Kidney epithelial cell (primary cell): Measurements from ENCODE around the gene MRPL32. TPM values are rescaled to one million over a fixed set of nuclear protein-coding genes. Genes with fewer than 3 reads are reported as not detected.

Experiments used
- DNase-seq: peaks from one replicate; pipeline ENCODE4 v3.0.0-alpha.2; 2010; ENCODE audit warnings: low read depth
- H3K27me3 ChIP-seq: 2 replicates; pipeline ENCODE4 v1.6.0; 2011; ENCODE audit warnings: low read length; ENCODE audit not compliant: control insufficient read depth, insufficient read depth
- H3K36me3 ChIP-seq: 2 replicates; pipeline ENCODE4 v1.5.1; 2011; ENCODE audit warnings: low read length; ENCODE audit not compliant: control insufficient read depth, insufficient read depth
- H3K4me3 ChIP-seq: 2 replicates; pipeline ENCODE4 v1.5.1; 2011; ENCODE audit warnings: low read depth, mild to moderate bottlenecking, control low read depth, low read length
- total RNA-seq: library from RNA; depleted of rRNA; stranded (reverse); fragments of >200 nt; gene quantifications from 2 replicates; pipeline ENCODE4 v1.2.3, GENCODE V29; 2015
- TF ChIP-seq, protein P1 (sequence below): IDR thresholded peaks from 2 replicates; pipeline ENCODE4 v1.5.1; 2011; ENCODE audit warnings: mild to moderate bottlenecking, moderate library complexity, low read length, control low read depth, inconsistent platforms; ENCODE audit not compliant: insufficient read depth, poor library complexity, severe bottlenecking

The MRPL32 gene
- total RNA-seq, 1 donor from 2014 or later = 97.9 TPM

DNA sequence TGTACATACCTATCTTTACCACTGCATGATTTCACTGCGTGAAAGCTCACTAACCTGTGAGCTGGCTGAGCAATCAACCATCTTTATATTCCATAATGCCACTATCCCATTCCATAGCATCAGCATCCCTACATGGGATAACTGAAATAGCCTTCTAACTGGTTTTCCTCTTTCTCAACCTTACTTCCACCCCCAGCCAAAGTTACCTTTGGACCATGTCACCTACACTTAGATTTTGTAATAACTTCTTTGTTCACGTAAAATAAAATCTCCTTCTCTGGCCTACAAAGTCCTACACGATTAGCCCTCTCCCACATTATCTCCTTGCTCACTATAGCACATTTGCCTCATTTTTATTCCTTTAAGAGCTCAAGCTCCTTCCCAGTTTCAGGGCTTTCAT, 2.7 kb upstream of the MRPL32 start:
- H3K36me3 ChIP-seq = no peaks in the 10 kb centered on the region
- H3K4me3 ChIP-seq = no peak overlapping the region
- TF ChIP-seq, protein P1, sequence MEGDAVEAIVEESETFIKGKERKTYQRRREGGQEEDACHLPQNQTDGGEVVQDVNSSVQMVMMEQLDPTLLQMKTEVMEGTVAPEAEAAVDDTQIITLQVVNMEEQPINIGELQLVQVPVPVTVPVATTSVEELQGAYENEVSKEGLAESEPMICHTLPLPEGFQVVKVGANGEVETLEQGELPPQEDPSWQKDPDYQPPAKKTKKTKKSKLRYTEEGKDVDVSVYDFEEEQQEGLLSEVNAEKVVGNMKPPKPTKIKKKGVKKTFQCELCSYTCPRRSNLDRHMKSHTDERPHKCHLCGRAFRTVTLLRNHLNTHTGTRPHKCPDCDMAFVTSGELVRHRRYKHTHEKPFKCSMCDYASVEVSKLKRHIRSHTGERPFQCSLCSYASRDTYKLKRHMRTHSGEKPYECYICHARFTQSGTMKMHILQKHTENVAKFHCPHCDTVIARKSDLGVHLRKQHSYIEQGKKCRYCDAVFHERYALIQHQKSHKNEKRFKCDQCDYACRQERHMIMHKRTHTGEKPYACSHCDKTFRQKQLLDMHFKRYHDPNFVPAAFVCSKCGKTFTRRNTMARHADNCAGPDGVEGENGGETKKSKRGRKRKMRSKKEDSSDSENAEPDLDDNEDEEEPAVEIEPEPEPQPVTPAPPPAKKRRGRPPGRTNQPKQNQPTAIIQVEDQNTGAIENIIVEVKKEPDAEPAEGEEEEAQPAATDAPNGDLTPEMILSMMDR = no peak
- H3K27me3 ChIP-seq = no peaks in the 10 kb centered on the region
- no peak for DNase-seq

DNA sequence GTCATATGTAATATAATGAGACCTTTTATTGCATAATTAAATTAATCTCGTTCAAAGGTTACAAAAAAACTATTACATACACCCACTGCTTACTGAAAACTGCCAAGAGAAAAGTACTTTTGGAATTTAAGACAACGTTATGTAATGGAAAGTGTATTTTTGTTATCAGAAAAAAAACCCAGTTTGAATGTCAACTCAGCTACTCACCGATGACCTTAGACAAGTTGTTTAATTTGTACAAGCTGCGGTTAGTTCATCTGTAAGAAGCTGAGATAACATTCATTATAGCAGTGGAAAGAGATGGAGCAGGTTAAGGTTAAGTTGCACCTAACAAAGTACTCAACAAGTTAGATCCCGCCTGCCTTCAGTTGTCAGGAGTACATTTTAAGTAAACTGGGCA, 1.3 kb upstream of the MRPL32 start:
- peak overlapping the region; percentile 100 for H3K4me3 ChIP-seq
- TF ChIP-seq, protein P1 = no peak
- DNase-seq = no peak
- no peaks in the 10 kb centered on the region for H3K36me3 ChIP-seq
- H3K27me3 ChIP-seq = no peaks in the 10 kb centered on the region

DNA sequence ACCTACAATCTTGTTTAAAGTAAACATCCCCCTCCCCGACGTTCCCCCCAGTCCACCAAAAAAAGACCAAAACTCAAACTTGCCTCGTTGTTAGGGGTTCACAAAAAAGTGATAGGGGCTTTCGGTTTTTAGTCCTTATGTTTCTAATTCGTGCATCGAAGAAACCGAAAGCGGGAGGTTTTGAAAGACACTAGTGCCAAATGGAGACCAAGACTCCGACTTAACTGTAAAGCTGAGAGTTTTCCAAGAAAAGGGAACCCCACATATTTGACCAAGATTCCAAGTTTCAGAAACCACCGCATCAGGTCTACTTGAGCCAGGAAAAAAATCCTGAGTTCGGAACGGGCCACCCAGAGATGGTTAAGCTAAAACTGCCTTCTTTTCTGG, 736 bp upstream of the MRPL32 start:
- H3K4me3 ChIP-seq = peak overlapping the region; percentile 100
- H3K27me3 ChIP-seq = no peaks in the 10 kb centered on the region
- no peak for DNase-seq
- TF ChIP-seq, protein P1 = no peak
- H3K36me3 ChIP-seq = no peaks in the 10 kb centered on the region

DNA sequence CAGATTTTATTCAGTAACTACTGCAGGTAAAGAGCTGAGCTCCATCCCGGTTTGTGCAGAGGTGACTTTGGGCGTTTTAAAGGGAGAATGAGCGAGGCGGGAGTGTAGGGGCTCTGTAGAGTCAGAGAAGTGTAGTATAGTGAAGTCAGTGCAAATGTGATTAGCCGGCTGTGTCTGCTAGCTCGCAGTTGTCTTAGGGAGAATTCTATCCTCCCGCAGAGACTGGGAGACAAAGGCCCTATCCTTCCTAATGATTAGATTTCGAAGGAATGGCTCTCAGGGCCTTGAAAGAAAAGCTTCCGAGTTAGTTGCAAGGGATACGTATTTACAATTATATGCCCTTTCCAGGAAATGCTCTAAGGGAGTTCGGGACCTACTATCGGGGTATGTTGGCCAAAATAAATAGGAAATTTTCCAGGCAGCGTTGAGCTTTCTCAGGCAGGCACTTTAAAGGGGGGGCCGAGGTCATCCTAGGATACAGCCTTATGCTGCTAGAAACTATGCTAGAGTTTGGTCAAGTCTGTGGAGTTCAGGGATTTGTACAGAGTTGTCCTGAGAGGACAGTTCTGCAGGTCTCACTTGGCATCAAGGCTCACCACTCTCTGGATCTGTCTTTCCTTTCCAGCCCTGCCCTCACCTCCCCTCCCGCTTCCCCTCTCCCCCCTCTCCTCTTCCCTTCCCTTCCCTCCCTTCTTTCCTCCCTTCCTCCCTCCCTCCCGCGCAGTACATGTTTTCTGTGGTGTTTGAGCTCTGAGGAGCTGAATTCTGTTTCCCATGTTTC, 825 bp downstream of the MRPL32 start:
- Histone ChIP-seq H3K4me3 (peak overlapping the region; percentile 100), H3K36me3 (no peaks in the 10 kb centered on the region), H3K27me3 (no peaks in the 10 kb centered on the region)
- no peak for DNase-seq
- TF ChIP-seq, protein P1 = no peak

DNA sequence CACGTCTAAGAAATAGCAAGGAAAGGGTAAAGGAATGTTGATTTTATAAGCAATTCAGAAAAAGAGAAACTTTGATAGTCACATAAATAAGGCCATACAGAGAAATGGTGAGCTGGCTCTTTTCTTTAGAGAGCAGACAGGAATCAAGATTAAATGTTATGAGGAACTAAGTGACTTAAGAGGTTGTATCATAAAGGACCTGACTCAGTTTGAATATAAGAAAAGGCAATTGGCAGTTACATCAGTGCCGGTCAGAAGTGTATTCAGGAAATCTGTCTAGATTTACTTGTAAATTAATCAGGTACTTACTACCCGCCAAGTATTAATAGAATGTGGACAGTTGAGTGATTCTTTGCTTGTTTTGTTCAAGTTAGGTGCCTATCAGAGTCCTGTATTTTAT, 2.1 kb downstream of the MRPL32 start:
- Histone ChIP-seq H3K4me3 (no peak overlapping the region), H3K36me3 (no peaks in the 10 kb centered on the region), H3K27me3 (no peaks in the 10 kb centered on the region)
- DNase-seq = no peak
- TF ChIP-seq, protein P1 = no peak

DNA sequence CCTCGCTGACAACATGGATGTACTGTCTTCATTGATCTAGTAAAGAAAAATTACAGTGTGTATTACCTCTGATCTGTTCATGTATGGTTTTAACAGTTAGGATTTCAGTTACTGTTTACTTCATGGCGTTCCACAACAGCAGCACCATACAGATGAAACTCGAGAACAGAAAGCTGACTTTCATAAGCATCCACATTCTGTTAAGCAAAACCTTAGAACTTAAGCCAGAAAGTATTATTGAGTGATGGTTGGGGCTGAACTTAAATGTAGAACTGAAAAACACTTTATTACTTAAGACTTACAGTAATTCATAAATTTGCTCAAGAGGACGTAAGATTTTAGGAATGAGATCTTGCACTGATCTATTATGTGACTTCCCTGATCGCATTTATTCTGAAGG, 3.7 kb downstream of the MRPL32 start:
- TF ChIP-seq, protein P1 = no peak
- H3K36me3 ChIP-seq = no peaks in the 10 kb centered on the region
- no peak for DNase-seq
- H3K27me3 ChIP-seq = no peaks in the 10 kb centered on the region
- H3K4me3 ChIP-seq = no peak overlapping the region
